ENCODE results near the gene C11orf24.

DNA sequence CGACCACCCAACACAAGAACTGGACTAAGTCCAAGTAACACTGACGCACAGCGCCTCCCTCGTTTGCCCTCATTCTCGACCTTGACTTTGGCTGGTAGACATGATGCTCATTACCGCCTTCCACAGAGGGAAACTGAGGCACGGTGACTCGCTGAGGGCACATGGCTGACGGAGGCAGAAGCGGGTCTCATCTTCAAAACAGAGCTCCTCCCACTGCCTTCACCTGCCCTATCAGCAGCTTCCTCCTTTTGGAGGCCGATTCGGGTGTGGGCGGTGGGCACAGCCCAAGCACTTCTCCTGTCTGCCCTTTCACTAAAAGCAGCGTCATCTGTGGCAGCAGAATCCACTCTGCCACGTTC is 56.7 kb downstream of the C11orf24 start:
- no peak for TF ChIP-seq EZH2 (IDR thresholded peaks at IDR 0.05)
- TF ChIP-seq POLR2AphosphoS5 (IDR thresholded peaks at IDR 0.05; ENCODE audit: borderline replicate concordance, low read depth, low read length) = no peak; the same call in 1 of the 2 replicates
- TF ChIP-seq FOXP2 (optimal IDR thresholded peaks at IDR 0.05; ENCODE audit: control extremely low read depth, extremely low read length, insufficient read depth) = no peak

All from SK-N-MC (cell line).